GM23248 (cell line): ENCODE results near the gene CCDC28A. TPM values are rescaled to one million over a fixed set of nuclear protein-coding genes. Genes with fewer than 3 reads are reported as not detected.

ENCODE experiments used
- DNase-seq: peaks from one replicate; pipeline ENCODE4 v3.0.0-alpha.2; 2015
- H2AFZ ChIP-seq: fragments of 200-600 bp; sonication (generic); 2 replicates; pipeline ENCODE4 v1.6.1; 2016; ENCODE audit warnings: antibody characterized with exemption
- H3F3A ChIP-seq: fragments of 200-600 bp; sonication (generic); 2 replicates; pipeline ENCODE4 v1.6.1; 2016; ENCODE audit warnings: mild to moderate bottlenecking, antibody characterized with exemption, mixed run types; ENCODE audit not compliant: insufficient read depth
- H3K27ac ChIP-seq: fragments of 200-600 bp; sonication (generic); 2 replicates; pipeline ENCODE4 v1.5.1; 2016; ENCODE audit warnings: mild to moderate bottlenecking
- H3K27me3 ChIP-seq: fragments of 200-600 bp; sonication (generic); replicated peaks from 2 replicates; pipeline ENCODE4 v1.6.1; 2016; ENCODE audit warnings: mild to moderate bottlenecking; ENCODE audit not compliant: insufficient read depth
- H3K36me3 ChIP-seq: fragments of 200-600 bp; sonication (generic); 2 replicates; pipeline ENCODE4 v1.6.1; 2016; ENCODE audit warnings: low read depth, mild to moderate bottlenecking
- H3K4me1 ChIP-seq: fragments of 200-600 bp; sonication (generic); 2 replicates; pipeline ENCODE4 v1.6.1; 2016; ENCODE audit warnings: mild to moderate bottlenecking; ENCODE audit not compliant: insufficient read depth
- H3K4me2 ChIP-seq: fragments of 200-600 bp; sonication (generic); one replicate; pipeline ENCODE4 v1.6.1; 2016; ENCODE audit warnings: mild to moderate bottlenecking; ENCODE audit not compliant: unreplicated experiment
- H3K4me3 ChIP-seq: fragments of 200-600 bp; sonication (generic); 2 replicates; pipeline ENCODE4 v1.5.1; 2016; ENCODE audit warnings: mild to moderate bottlenecking
- H3K79me2 ChIP-seq: fragments of 200-600 bp; sonication (generic); 2 replicates; pipeline ENCODE4 v1.6.1; 2016; ENCODE audit warnings: mild to moderate bottlenecking; ENCODE audit not compliant: insufficient read depth
- H3K9ac ChIP-seq: fragments of 200-600 bp; sonication (generic); 2 replicates; pipeline ENCODE4 v1.6.1; 2016; ENCODE audit warnings: mild to moderate bottlenecking
- H3K9me2 ChIP-seq: fragments of 200-600 bp; sonication (generic); 2 replicates; pipeline ENCODE4 v1.6.1; 2016; ENCODE audit warnings: mixed run types, mild to moderate bottlenecking, moderate library complexity; ENCODE audit not compliant: insufficient read depth
- H3K9me3 ChIP-seq: fragments of 200-600 bp; sonication (generic); one replicate; pipeline ENCODE4 v1.6.1; 2017; ENCODE audit warnings: low read depth
- H4K20me1 ChIP-seq: fragments of 200-600 bp; sonication (generic); 2 replicates; pipeline ENCODE4 v1.6.0; 2016; ENCODE audit not compliant: insufficient read depth
- EZH2 ChIP-seq: fragments of 200-600 bp; sonication (generic); IDR thresholded peaks from 2 replicates; pipeline ENCODE4 v1.6.1; 2018; ENCODE audit warnings: antibody characterized with exemption, mild to moderate bottlenecking; ENCODE audit not compliant: insufficient read depth, poor library complexity, severe bottlenecking
- EZH2phosphoT487 ChIP-seq: fragments of 200-600 bp; sonication (generic); IDR thresholded peaks from 2 replicates; pipeline ENCODE4 v1.6.1; 2018; ENCODE audit warnings: antibody characterized with exemption, moderate library complexity, mild to moderate bottlenecking, low read depth; ENCODE audit not compliant: insufficient read depth
- WGBS, 2 experiments: methylation state at CpG; one replicate each; pipeline ENCODE4 v1.1.6; 2015 to 2017; ENCODE audit warnings: low lambda C conversion rate in 2 of 2, low coverage in 1 of 2; ENCODE audit errors: missing lambda C conversion rate in 2 of 2; 5-methylcytosine and 5-hydroxymethylcytosine counted together
- in situ Hi-C: fragments of 300-500 bp; cut with MboI; formaldehyde crosslinking; loops from 2 replicates; pipeline ENCODE4 v1.15.0; 2020
- polyA plus RNA-seq: library from polyadenylated mRNA; unstranded; fragments of >200 nt; fragmentation: Nextera tagmentation; extraction: Ambion mirVana; gene quantifications from 2 replicates; pipeline ENCODE4 v1.2.1, GENCODE V29; 2016
- total RNA-seq: library from RNA; depleted of rRNA; stranded (reverse); fragments of >200 nt; shearing (Covaris generic); gene quantifications from 2 replicates; pipeline ENCODE4 v1.2.3, GENCODE V29; 2014; rRNA removed

Gene CCDC28A
- total and polyA plus RNA-seq, 2 experiments from 2014 or later, result 15.9 to 18.2 TPM

- Histone ChIP-seq H3K9ac (no peak overlapping the region), H3K9me3 (no peaks in the 10 kb centered on the region), H3K36me3 (no peaks in the 10 kb centered on the region), H3K27ac (no peak overlapping the region), H4K20me1 (no peaks in the 10 kb centered on the region), H3K9me2 (no peaks in the 10 kb centered on the region), H3K4me2 (no peak overlapping the region), H2AFZ (no peak overlapping the region), H3F3A (no peaks in the 10 kb centered on the region), H3K27me3 (no peaks in the 10 kb centered on the region), H3K79me2 (no peaks in the 10 kb centered on the region), H3K4me3 (no peak overlapping the region), H3K4me1 (no peaks in the 10 kb centered on the region)
- in situ Hi-C loops, result no loop called here
- 70 to 72% methylated on average over 7 of the region's 7 CpGs for WGBS, 2 experiments
- DNase-seq, result no peak
- TF ChIP-seq EZH2phosphoT487, result no peak
- TF ChIP-seq EZH2, result no peak
These were observed 56.7 kb downstream of the CCDC28A start for GRCh38 chr6:138830248-138830647.

DNA sequence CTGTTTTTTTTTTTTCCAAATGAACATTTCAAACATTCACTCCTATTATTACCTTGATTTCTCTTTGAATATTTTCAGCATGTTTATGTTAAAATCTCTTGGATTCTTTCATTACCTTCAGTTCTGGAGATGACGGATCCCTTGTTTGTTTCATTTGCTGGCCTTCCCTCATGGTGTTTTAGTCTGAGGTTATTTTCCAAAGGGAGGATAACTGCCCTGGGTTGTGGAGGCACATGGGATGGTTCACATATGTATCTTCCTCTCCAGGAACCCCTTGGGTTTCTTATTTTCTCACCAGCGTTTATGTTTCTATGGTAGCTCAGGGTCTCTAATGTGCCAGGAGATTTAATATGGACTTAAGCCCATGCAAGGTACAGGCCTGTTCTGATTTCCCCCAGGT is 58.6 kb downstream of the CCDC28A start:
- H3K27ac ChIP-seq, result no peak overlapping the region
- H2AFZ ChIP-seq, result no peak overlapping the region
- TF ChIP-seq EZH2, result no peak
- no peak for TF ChIP-seq EZH2phosphoT487
- WGBS, 2 experiments, result 80 to 91% methylated on average over 2 of the region's 2 CpGs
- no peaks in the 10 kb centered on the region for H3K36me3 ChIP-seq
- no peaks in the 10 kb centered on the region for H3K9me2 ChIP-seq
- H3K9ac ChIP-seq, result no peak overlapping the region
- H3K4me1 ChIP-seq, result no peaks in the 10 kb centered on the region
- in situ Hi-C loops, result no loop called here
- no peaks in the 10 kb centered on the region for H4K20me1 ChIP-seq
- DNase-seq, result no peak
- H3K27me3 ChIP-seq, result no peaks in the 10 kb centered on the region
- no peaks in the 10 kb centered on the region for H3F3A ChIP-seq
- no peak overlapping the region for H3K4me2 ChIP-seq
- no peaks in the 10 kb centered on the region for H3K9me3 ChIP-seq
- H3K4me3 ChIP-seq, result no peak overlapping the region
- no peaks in the 10 kb centered on the region for H3K79me2 ChIP-seq

DNA sequence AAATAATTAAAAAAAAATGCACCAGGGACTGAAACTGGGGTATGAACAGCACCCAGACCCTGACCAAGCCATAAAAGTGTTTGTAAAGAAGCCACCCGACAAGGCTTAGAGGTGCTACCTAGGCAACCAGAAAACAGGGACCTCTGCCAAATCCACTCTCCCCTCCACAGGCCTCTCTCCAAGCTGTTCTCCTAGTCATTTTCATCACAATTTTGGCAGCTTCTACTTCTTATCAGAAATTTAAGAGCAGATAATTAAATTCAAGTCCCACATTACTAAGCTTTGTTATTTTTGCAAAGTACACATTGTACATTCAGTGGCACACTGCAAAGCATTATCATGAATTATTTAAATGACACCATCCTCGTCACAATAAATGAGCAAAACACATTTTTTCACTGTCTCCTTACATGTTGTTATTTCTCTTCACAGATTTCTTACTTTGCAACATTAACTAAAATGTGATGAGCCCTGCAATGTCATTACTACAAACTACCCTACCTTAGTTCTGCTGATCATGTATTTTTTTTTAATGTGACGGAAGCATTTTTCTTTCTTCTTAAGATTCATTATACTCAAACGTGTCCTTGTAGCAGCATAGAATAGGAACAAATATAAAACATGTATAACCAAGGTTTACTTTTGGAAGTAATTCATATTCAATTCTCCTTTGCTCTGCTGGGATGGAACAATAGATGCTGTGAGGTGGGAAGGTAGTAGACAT is 60.4 kb downstream of the CCDC28A start:
- Histone ChIP-seq H3K4me2 (no peak overlapping the region), H3K36me3 (no peaks in the 10 kb centered on the region), H3F3A (no peaks in the 10 kb centered on the region), H3K27me3 (no peaks in the 10 kb centered on the region), H3K27ac (no peak overlapping the region), H3K9me2 (no peaks in the 10 kb centered on the region), H3K79me2 (no peaks in the 10 kb centered on the region), H4K20me1 (no peaks in the 10 kb centered on the region), H3K9me3 (no peaks in the 10 kb centered on the region), H3K4me3 (no peak overlapping the region), H2AFZ (no peak overlapping the region), H3K4me1 (no peaks in the 10 kb centered on the region), H3K9ac (no peak overlapping the region)
- 68 to 72% methylated on average over 4 of the region's 4 CpGs for WGBS, 2 experiments
- in situ Hi-C loops, result no loop called here
- TF ChIP-seq EZH2phosphoT487 (no peak), EZH2 (no peak)
- DNase-seq, result no peak

- Histone ChIP-seq H3K4me2 (no peak overlapping the region), H2AFZ (no peak overlapping the region), H3K27me3 (no peaks in the 10 kb centered on the region), H3K27ac (no peak overlapping the region), H3K79me2 (no peaks in the 10 kb centered on the region), H4K20me1 (no peaks in the 10 kb centered on the region), H3K9me3 (no peaks in the 10 kb centered on the region), H3K4me1 (no peaks in the 10 kb centered on the region), H3K36me3 (no peaks in the 10 kb centered on the region), H3K4me3 (no peak overlapping the region), H3F3A (no peaks in the 10 kb centered on the region), H3K9me2 (no peaks in the 10 kb centered on the region), H3K9ac (no peak overlapping the region)
- in situ Hi-C loops, result no loop called here
- TF ChIP-seq EZH2phosphoT487 (no peak), EZH2 (no peak)
- no peak for DNase-seq
- WGBS, 2 experiments, result 81 to 86% methylated on average over 6 of the region's 6 CpGs
These were observed 63.7 kb downstream of the CCDC28A start for GRCh38 chr6:138837246-138837645.

Other genes with a start within 250 kb of the CCDC28A start
- not detected in 2 replicates for gene ECT2L, start 22.3 kb downstream of the CCDC28A start, total RNA-seq
- not detected in 2 replicates for gene ECT2L, start 22.3 kb downstream of the CCDC28A start, polyA plus RNA-seq
- 21.1 and 24.4 TPM in 2 replicates for gene REPS1, start 214.5 kb downstream of the CCDC28A start, total RNA-seq
- gene REPS1, start 214.5 kb downstream of the CCDC28A start, polyA plus RNA-seq, result 12.4 and 13.1 TPM in 2 replicates